Stimulated activated memory B cell treated with anti-CD40 and anti-IgM and Interleukin-4, amounts not matched to agents 10 μg/mL and 1 μg/mL and 100 μg/mL, for 72 hours (primary cell): ENCODE results near the gene RGS12.
"Not testable (repeated sequence)": the region's sequence is repeated elsewhere in the genome, so short reads cannot be mapped to it uniquely, and the experiment has no call there.

Experiments
- ATAC-seq: fragments of 150-1000 bp; cut with Tn5 transposase; 2 replicates; pipeline ENCODE4 v1.10.0; 2021
- H3K27ac Mint-ChIP-seq: one replicate; pipeline ENCODE4 v1.8.0; 2022; ENCODE audit warnings: mild to moderate bottlenecking, mixed read lengths
- H3K27me3 Mint-ChIP-seq: one replicate; pipeline ENCODE4 v1.8.0; 2022; ENCODE audit warnings: mixed read lengths
- H3K36me3 Mint-ChIP-seq: one replicate; pipeline ENCODE4 v1.8.0; 2022; ENCODE audit warnings: mixed read lengths
- H3K4me1 Mint-ChIP-seq: one replicate; pipeline ENCODE4 v1.8.0; 2022; ENCODE audit warnings: mixed read lengths
- H3K4me3 Mint-ChIP-seq: one replicate; pipeline ENCODE4 v1.8.0; 2022; ENCODE audit warnings: mild to moderate bottlenecking, moderate library complexity, mixed read lengths
- H3K9me3 Mint-ChIP-seq: one replicate; pipeline ENCODE4 v1.8.0; 2022; ENCODE audit warnings: mixed read lengths

Gene RGS12

GRCh38 chr4:3295837-3296624 lies 3.2 kb downstream of the RGS12 start:
- no peak overlapping the region for H3K4me3 Mint-ChIP-seq
- H3K9me3 Mint-ChIP-seq: peaks cover 3% of the 10 kb centered on the region
- peaks cover 16% of the 10 kb centered on the region for H3K4me1 Mint-ChIP-seq
- peaks cover 9% of the 10 kb centered on the region for H3K27me3 Mint-ChIP-seq
- H3K36me3 Mint-ChIP-seq: no peaks in the 10 kb centered on the region
- H3K27ac Mint-ChIP-seq: no peak overlapping the region
- ATAC-seq: no peak

- Mint-ChIP-seq H3K27me3 (peaks cover 5% of the 10 kb centered on the region), H3K4me1 (peaks cover 19% of the 10 kb centered on the region), H3K36me3 (no peaks in the 10 kb centered on the region), H3K9me3 (peaks cover 3% of the 10 kb centered on the region), H3K27ac (no peak overlapping the region), H3K4me3 (no peak overlapping the region)
- no peak for ATAC-seq
Observed at GRCh38 chr4:3296651-3297050, 3.8 kb downstream of the RGS12 start.

- Mint-ChIP-seq H3K36me3 (no peaks in the 10 kb centered on the region), H3K4me1 (peaks cover 19% of the 10 kb centered on the region), H3K9me3 (peaks cover 3% of the 10 kb centered on the region), H3K27me3 (peaks cover 2% of the 10 kb centered on the region), H3K27ac (no peak overlapping the region), H3K4me3 (no peak overlapping the region)
- no peak for ATAC-seq
Observed at GRCh38 chr4:3297066-3297859, 4.4 kb downstream of the RGS12 start.

DNA sequence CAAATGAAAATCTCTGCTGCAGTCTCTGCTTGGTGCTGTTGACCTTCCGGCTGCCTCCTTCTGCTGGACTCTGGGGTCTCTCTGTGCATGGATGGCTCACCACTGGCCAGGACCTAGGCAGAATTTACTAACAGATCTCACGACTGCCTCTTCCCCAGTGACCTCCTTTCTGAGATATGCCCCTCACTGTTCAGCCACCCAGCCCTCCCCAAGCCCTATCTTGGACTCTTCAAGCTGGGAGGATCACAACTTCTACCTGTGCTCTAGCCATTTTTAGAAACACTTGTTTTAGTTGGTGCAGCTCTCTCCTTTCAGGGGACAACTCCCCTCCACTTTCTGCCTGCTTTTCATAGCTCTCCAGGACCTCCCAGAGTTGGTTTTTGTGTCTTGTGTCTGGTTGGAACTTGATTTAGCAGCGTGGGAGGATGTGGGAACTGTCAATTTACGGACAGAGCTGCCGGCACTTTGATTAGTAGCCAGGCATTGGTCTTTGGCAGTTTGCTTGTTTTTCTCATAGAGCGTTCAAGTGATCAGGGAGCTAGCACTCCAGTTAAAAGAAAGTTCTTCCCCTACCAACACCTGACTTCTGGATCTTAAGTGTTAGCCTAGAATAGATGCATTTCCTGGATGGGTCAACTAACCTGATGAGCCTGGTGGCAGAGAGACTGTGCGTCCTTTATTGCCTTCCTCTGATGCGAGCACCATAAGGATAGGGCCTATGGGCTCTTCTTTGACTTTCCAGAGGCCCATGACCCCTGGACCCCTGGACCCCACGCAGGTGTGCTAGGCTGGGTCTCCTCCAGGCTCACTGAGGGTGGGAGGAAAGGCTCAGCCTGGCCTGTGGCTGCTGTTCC lies 6.5 kb downstream of the RGS12 start:
- ATAC-seq: no peak
- no peak overlapping the region for H3K4me3 Mint-ChIP-seq
- no peaks in the 10 kb centered on the region for H3K36me3 Mint-ChIP-seq
- H3K9me3 Mint-ChIP-seq: peaks cover 3% of the 10 kb centered on the region
- H3K4me1 Mint-ChIP-seq: peaks cover 28% of the 10 kb centered on the region
- peaks cover 11% of the 10 kb centered on the region for H3K27me3 Mint-ChIP-seq
- H3K27ac Mint-ChIP-seq: no peak overlapping the region

GRCh38 chr4:3299976-3300671 lies 7.3 kb downstream of the RGS12 start:
- Mint-ChIP-seq H3K27me3 (peaks cover 11% of the 10 kb centered on the region), H3K4me1 (peaks cover 28% of the 10 kb centered on the region), H3K27ac (no peak overlapping the region), H3K4me3 (no peak overlapping the region), H3K9me3 (peaks cover 3% of the 10 kb centered on the region), H3K36me3 (no peaks in the 10 kb centered on the region)
- no peak for ATAC-seq

DNA sequence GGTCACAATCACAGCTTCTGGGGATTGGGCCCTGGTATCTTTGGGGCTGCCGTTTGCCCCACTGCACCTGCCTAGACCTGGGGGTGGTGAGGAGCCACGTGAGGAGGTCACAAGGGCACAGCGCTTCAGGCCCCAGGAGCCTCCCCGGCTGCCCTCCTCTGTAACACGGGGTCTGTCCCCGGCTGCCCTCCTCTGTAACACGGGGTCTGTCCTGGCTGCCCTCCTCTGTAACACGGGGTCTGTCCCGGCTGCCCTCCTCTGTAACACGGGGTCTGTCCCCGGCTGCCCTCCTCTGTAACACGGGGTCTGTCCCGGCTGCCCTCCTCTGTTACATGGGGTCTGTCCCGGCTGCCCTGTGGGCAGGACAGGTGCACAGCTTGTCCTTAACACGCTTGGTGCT lies 8.1 kb downstream of the RGS12 start:
- H3K4me3 Mint-ChIP-seq, ATAC-seq, H3K36me3 Mint-ChIP-seq, H3K9me3 Mint-ChIP-seq: not testable (repeated sequence)
- Mint-ChIP-seq H3K4me1 (peaks cover 31% of the 10 kb centered on the region), H3K27me3 (peaks cover 18% of the 10 kb centered on the region), H3K27ac (peak overlapping the region; percentile 66)

GRCh38 chr4:3301450-3302172 lies 8.8 kb downstream of the RGS12 start:
- Mint-ChIP-seq H3K4me3 (no peak overlapping the region), H3K9me3 (peaks cover 3% of the 10 kb centered on the region), H3K36me3 (no peaks in the 10 kb centered on the region), H3K27ac (peak overlapping the region; percentile 66), H3K27me3 (peaks cover 24% of the 10 kb centered on the region), H3K4me1 (peaks cover 36% of the 10 kb centered on the region)
- ATAC-seq: no peak

GRCh38 chr4:3302173-3302785 lies 9.5 kb downstream of the RGS12 start:
- peak overlapping the region; percentile 54 for H3K4me3 Mint-ChIP-seq
- H3K9me3 Mint-ChIP-seq: peaks cover 3% of the 10 kb centered on the region
- H3K27ac Mint-ChIP-seq: peak overlapping the region; percentile 66
- peaks cover 36% of the 10 kb centered on the region for H3K4me1 Mint-ChIP-seq
- H3K36me3 Mint-ChIP-seq: no peaks in the 10 kb centered on the region
- H3K27me3 Mint-ChIP-seq: peaks cover 24% of the 10 kb centered on the region
- ATAC-seq: peak; percentile 82

DNA sequence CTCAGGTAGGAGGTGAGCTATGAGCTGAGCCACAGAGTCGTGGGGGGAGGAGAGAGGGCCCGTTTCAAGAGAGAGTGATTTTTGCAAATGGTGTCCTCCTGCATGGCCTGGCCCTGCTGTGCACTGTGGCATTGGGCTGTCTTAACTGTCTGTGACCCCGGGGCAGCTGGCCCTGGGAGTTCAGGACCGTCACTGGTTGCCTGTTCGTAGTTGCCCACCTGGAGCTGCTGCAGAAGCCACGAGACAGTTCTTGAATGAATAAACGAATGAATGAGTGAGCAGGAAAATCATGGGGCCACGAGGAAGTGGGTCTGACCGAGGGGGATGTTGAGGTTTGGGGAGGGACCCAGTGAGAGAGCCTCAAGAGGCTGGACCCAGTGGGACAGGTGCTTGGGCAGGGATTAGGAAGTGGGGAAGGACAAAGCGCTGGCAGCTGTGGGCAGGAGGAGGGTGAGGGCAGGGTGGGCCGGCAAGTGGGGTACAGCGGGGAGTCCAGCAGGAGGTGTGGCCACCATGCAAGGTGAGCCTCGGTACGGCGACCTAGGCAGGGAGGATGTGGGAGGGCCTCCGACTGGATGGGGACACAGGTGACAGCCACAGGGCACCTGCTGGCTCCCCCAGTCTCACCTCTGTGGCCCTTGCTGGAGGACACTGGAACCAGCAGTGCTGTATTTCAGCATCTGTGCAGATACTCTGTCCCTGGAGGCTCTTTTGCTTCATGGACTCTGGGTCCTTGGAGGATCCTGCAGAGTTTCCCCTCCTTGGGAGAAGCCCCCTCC lies 10.2 kb downstream of the RGS12 start:
- H3K27me3 Mint-ChIP-seq: peaks cover 24% of the 10 kb centered on the region
- H3K4me1 Mint-ChIP-seq: peaks cover 36% of the 10 kb centered on the region
- peak overlapping the region; percentile 54 for H3K4me3 Mint-ChIP-seq
- H3K9me3 Mint-ChIP-seq: no peaks in the 10 kb centered on the region
- peak overlapping the region; percentile 66 for H3K27ac Mint-ChIP-seq
- H3K36me3 Mint-ChIP-seq: no peaks in the 10 kb centered on the region
- ATAC-seq: peak; percentile 40

DNA sequence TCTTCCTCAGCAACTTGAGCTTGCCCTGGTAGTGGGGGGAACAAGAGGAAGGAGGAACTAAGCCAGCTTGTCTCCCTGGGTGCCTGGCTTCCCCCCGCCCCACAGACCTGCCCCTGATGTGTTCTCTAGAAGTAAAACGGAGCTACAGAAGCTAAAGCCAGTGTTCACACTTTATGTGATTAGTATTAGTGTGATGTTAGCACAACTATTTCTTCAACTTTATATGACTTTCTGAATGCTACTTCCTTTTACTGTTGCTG lies 10.7 kb downstream of the RGS12 start:
- Mint-ChIP-seq H3K27me3 (peaks cover 26% of the 10 kb centered on the region), H3K36me3 (no peaks in the 10 kb centered on the region), H3K4me3 (no peak overlapping the region), H3K4me1 (peaks cover 36% of the 10 kb centered on the region), H3K27ac (no peak overlapping the region), H3K9me3 (no peaks in the 10 kb centered on the region)
- no peak for ATAC-seq

- Mint-ChIP-seq H3K27me3 (peaks cover 32% of the 10 kb centered on the region), H3K36me3 (no peaks in the 10 kb centered on the region), H3K4me1 (peaks cover 36% of the 10 kb centered on the region), H3K9me3 (no peaks in the 10 kb centered on the region), H3K4me3 (no peak overlapping the region), H3K27ac (no peak overlapping the region)
- no peak for ATAC-seq
Observed at GRCh38 chr4:3303923-3304710, 11.3 kb downstream of the RGS12 start.

DNA sequence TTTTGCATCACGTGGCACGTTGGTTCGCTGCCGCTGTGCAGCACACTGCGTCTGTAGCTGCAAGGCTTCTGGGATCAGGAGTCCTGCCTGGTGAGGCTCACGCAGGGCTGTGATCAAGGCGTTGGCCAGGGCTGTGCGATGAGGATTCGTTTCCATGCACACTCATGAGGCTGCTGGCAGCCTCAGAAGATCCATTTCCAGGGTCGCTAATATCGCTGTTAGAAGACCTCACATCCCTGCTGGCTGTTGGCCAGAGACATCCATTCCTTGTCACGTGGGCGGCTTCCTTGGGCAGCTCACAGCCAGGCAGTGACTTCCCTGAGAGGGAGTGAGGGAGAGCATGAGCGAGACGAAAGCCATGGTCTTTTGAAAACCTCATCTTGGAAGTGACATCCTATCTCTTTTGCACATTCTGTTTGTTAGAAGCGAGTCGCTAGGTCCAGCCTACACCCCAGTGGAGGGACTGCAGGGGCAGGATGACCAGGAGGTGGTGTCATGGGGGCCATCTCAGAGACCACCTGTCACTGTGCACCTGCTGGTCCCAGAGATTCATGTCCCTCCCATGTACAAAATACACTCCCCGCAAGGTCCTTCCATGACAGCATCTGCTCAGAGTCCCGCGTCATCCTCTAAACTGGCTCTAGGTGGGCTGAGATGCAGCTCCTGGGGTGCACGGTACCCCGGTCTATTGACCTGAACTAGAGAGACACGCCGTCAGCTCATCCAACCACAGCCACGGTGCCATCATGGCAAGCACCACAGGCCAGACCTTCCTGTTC lies 12.2 kb downstream of the RGS12 start:
- H3K27ac Mint-ChIP-seq: no peak overlapping the region
- H3K27me3 Mint-ChIP-seq: peaks cover 41% of the 10 kb centered on the region
- H3K9me3 Mint-ChIP-seq: no peaks in the 10 kb centered on the region
- no peaks in the 10 kb centered on the region for H3K36me3 Mint-ChIP-seq
- H3K4me1 Mint-ChIP-seq: peaks cover 36% of the 10 kb centered on the region
- no peak for ATAC-seq
- no peak overlapping the region for H3K4me3 Mint-ChIP-seq
